Thoracic aorta (tissue), 2 donors: Measurements from ENCODE around the gene EML6. TPM values are rescaled to one million over a fixed set of nuclear protein-coding genes. Genes with fewer than 3 reads are reported as not detected.

Experiments
- ATAC-seq: fragments of 150-250 bp; one replicate; pipeline ENCODE4 v1.8.0; 2017; ENCODE audit warnings: low read depth; ENCODE audit not compliant: insufficient number of reproducible peaks, low FRiP score
- DNase-seq: peaks from one replicate; pipeline ENCODE4 v3.0.0-alpha.2; 2020; ENCODE audit warnings: low spot score
- H3K27ac ChIP-seq, 2 donors: fragments of 200-600 bp; sonication (generic); 1 replicate in 1 of 2; 2 replicates in 1 of 2; pipeline ENCODE4 v1.5.1; 2016; ENCODE audit warnings: mild to moderate bottlenecking in 2 of 2, moderate library complexity in 2 of 2
- H3K27me3 ChIP-seq: fragments of 200-600 bp; sonication (generic); replicated peaks from 2 replicates; pipeline ENCODE4 v1.6.0; 2016; ENCODE audit warnings: mild to moderate bottlenecking; ENCODE audit not compliant: insufficient read depth
- H3K36me3 ChIP-seq: fragments of 200-600 bp; sonication (generic); one replicate; pipeline ENCODE4 v1.5.1; 2016
- H3K4me1 ChIP-seq, 2 donors: fragments of 200-600 bp; sonication (generic); 1 replicate in 1 of 2; 2 replicates in 1 of 2; pipeline versions ENCODE4 v1.5.1 to v1.6.0; 2016; ENCODE audit warnings: low read depth in 2 of 2, mild to moderate bottlenecking in 1 of 2; ENCODE audit not compliant: control insufficient read depth in 1 of 2
- H3K4me3 ChIP-seq: fragments of 200-600 bp; sonication (generic); 2 replicates; pipeline ENCODE4 v1.5.1; 2016; ENCODE audit warnings: mild to moderate bottlenecking
- H3K9me3 ChIP-seq: fragments of 200-600 bp; sonication (generic); 2 replicates; pipeline ENCODE4 v1.5.1; 2016
- total RNA-seq, 2 donors: library from RNA; depleted of rRNA; stranded (reverse); fragments of >200 nt; gene quantifications; one replicate each; pipeline versions ENCODE4 v1.1.0 to v1.2.3, GENCODE V29; 2016
- TF ChIP-seq, protein P1 (sequence below): fragments of 200-600 bp; sonication (generic); IDR thresholded peaks from one replicate; pipeline ENCODE4 v1.5.1; 2019; ENCODE audit warnings: antibody characterized with exemption

Gene EML6
- total RNA-seq, 2 donors from 2014 or later, result 0.81 to 0.92 TPM

GRCh38 chr2:54880428-54880827 lies 157.0 kb downstream of the EML6 start:
- no peak overlapping the region for H3K27ac ChIP-seq
- ATAC-seq (no peak), DNase-seq (no peak)
- H3K36me3 ChIP-seq, result no peaks in the 10 kb centered on the region
- no peaks in the 10 kb centered on the region for H3K4me1 ChIP-seq
- no peaks in the 10 kb centered on the region for H3K9me3 ChIP-seq
- H3K27me3 ChIP-seq, result no peaks in the 10 kb centered on the region
- TF ChIP-seq, protein P1, sequence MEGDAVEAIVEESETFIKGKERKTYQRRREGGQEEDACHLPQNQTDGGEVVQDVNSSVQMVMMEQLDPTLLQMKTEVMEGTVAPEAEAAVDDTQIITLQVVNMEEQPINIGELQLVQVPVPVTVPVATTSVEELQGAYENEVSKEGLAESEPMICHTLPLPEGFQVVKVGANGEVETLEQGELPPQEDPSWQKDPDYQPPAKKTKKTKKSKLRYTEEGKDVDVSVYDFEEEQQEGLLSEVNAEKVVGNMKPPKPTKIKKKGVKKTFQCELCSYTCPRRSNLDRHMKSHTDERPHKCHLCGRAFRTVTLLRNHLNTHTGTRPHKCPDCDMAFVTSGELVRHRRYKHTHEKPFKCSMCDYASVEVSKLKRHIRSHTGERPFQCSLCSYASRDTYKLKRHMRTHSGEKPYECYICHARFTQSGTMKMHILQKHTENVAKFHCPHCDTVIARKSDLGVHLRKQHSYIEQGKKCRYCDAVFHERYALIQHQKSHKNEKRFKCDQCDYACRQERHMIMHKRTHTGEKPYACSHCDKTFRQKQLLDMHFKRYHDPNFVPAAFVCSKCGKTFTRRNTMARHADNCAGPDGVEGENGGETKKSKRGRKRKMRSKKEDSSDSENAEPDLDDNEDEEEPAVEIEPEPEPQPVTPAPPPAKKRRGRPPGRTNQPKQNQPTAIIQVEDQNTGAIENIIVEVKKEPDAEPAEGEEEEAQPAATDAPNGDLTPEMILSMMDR, result no peak
- no peak overlapping the region for H3K4me3 ChIP-seq

- no peak for ATAC-seq
Measured at GRCh38 chr2:54881759-54882158, 158.3 kb downstream of the EML6 start.

DNA sequence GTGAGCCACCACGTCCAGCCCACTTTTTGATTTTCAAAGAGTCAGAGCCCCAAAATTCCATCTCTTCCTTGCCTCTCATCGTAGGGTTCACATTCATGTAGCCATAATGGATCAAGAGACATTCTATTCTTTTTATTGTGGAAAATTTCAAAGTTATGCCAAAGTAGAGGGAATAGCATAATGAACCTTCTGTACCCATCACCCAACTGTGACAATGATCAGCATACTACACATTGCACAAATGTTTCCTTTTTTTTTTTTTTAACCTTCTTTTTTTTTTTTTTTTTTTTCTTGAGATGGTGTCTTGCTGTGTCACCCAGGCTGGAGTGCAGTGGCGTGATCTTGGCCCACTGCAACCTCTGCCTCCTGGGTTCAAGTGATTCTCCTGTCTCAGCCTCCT lies 162.4 kb downstream of the EML6 start:
- no peak for ATAC-seq
- Histone ChIP-seq H3K27me3 (no peaks in the 10 kb centered on the region), H3K4me1 (no peaks in the 10 kb centered on the region), H3K27ac (no peak overlapping the region), H3K9me3 (no peaks in the 10 kb centered on the region), H3K36me3 (no peaks in the 10 kb centered on the region), H3K4me3 (no peak overlapping the region)
- TF ChIP-seq, protein P1, result no peak
- no peak for DNase-seq

More at GRCh38 chr2:54881759-54882158, 158.3 kb downstream of the EML6 start:
- Histone ChIP-seq H3K4me1 (no peaks in the 10 kb centered on the region), H3K27ac (no peak overlapping the region), H3K4me3 (no peak overlapping the region), H3K36me3 (no peaks in the 10 kb centered on the region), H3K9me3 (no peaks in the 10 kb centered on the region), H3K27me3 (no peaks in the 10 kb centered on the region)
- TF ChIP-seq, protein P1, result no peak
- DNase-seq, result no peak

DNA sequence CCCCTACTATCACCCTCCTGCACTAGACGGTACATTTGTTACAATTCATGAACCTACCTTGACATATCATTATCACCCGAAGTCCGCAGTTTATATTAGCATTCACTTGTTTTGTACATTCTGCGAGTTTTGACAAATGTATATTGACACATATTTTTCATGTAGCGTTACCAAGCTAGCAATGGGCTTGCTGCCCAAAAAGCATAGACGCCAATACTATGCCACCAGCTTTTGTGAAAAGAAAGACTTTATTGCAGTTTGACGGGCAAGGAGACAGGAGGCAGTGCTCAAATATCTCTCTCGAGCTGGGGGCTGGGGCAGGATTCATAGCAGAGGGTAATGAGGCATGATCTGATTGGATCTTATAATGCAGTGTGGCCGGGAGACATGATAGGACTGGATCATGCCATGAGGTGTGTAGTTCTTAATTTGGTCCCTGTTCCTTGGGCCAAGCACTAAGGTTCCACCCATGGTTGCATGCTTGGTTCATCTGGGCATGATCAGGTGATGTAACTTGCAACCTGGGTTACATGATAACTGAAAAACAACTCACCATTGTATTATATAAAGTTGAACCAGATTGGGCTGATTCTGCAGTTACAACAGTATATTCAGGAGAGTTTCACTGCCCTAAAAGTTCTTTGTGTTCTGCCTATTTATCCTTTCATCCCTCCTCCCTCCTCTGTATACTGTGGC lies 164.5 kb downstream of the EML6 start:
- ATAC-seq (no peak), DNase-seq (no peak)
- no peak overlapping the region for H3K27ac ChIP-seq
- H3K27me3 ChIP-seq, result no peaks in the 10 kb centered on the region
- TF ChIP-seq, protein P1, result no peak
- no peaks in the 10 kb centered on the region for H3K9me3 ChIP-seq
- no peak overlapping the region for H3K4me3 ChIP-seq
- no peaks in the 10 kb centered on the region for H3K36me3 ChIP-seq
- no peaks in the 10 kb centered on the region for H3K4me1 ChIP-seq

DNA sequence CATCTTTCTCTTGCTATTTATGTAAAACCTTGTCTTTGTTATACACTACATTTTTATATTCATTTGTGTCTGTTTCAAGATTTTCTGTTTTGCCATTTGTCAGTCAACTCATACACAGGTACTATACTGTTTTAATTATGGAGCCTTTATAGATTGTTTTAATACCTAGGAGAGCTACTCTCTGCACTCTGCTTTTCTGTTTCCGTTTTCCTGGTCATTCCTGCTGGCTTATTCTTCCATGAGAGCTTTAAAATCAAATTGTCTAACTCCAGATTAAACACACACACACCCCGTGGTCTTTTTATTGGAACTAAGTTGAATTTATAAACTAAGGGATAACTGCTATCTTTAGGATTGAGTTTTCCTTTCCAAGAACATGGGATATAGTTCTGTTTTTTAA lies 165.6 kb downstream of the EML6 start:
- TF ChIP-seq, protein P1, result no peak

More for the DNA sequence above, 165.6 kb downstream of the EML6 start:
- Histone ChIP-seq H3K36me3 (no peaks in the 10 kb centered on the region), H3K9me3 (no peaks in the 10 kb centered on the region), H3K27ac (no peak overlapping the region), H3K4me3 (no peak overlapping the region), H3K27me3 (no peaks in the 10 kb centered on the region), H3K4me1 (no peaks in the 10 kb centered on the region)
- DNase-seq, result no peak
- no peak for ATAC-seq
